GM10266 (cell line): Measurements from ENCODE around the gene TSR3.

Source experiments
- DNase-seq: peaks from one replicate; pipeline ENCODE4 v3.0.0; 2012; ENCODE audit errors: extremely low spot score
- CTCF ChIP-seq: IDR thresholded peaks from 2 replicates; pipeline ENCODE4 v1.5.1; 2012; ENCODE audit warnings: mild to moderate bottlenecking, low read depth; ENCODE audit not compliant: control insufficient read depth, insufficient read depth; ENCODE audit errors: missing control alignments

Gene TSR3

DNA sequence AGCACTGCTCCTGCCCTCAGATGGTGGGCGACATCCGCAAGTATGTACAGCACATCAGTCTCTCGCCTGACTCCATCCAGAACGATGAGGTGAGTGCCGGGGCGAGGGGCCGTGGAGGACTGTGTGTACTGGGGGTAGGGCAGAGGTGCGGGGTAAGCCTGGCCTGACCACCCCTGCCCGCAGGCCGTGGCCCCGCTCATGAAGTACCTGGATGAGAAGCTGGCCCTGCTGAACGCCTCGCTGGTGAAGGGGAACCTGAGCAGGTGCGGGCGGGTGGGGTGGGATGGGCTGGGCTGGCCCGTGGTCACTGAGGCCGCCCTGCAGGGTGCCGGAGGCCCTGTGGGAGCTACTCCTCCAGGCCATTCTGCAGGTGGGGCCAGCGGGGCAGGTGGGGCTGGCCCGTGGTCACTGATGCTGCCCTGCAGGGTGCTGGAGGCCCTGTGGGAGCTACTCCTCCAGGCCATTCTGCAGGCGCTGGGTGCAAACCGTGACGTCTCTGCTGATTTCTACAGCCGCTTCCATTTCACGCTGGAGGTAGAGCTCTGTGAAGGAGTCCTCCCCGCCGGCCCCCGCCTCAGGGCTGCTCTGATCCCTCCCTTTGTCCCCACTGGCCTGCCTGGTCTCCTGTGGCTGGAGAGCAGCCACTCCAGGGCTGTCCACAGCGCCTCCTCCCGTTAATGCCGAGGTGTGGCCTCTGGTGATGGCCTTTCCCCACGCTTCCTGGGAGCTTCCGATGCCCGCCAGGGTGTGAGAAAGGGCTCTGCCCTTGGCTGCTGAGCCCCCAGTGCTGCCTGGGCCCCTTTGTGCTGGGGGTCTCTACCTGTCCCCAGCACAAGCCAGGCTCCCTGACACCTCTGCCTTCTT lies 5.0 kb downstream of the TSR3 start:
- TF ChIP-seq CTCF: no peak
- no peak for DNase-seq

- no peak for DNase-seq
- TF ChIP-seq CTCF: no peak
These were observed 5.8 kb downstream of the TSR3 start for GRCh38 chr16:1345651-1346421.

GRCh38 chr16:1345087-1345486 lies 6.6 kb downstream of the TSR3 start:
- DNase-seq: no peak
- no peak for TF ChIP-seq CTCF

GRCh38 chr16:1344499-1344898 lies 7.2 kb downstream of the TSR3 start:
- TF ChIP-seq CTCF: no peak
- DNase-seq: no peak

GRCh38 chr16:1343428-1344242 lies 8.0 kb downstream of the TSR3 start:
- no peak for TF ChIP-seq CTCF
- no peak for DNase-seq

DNA sequence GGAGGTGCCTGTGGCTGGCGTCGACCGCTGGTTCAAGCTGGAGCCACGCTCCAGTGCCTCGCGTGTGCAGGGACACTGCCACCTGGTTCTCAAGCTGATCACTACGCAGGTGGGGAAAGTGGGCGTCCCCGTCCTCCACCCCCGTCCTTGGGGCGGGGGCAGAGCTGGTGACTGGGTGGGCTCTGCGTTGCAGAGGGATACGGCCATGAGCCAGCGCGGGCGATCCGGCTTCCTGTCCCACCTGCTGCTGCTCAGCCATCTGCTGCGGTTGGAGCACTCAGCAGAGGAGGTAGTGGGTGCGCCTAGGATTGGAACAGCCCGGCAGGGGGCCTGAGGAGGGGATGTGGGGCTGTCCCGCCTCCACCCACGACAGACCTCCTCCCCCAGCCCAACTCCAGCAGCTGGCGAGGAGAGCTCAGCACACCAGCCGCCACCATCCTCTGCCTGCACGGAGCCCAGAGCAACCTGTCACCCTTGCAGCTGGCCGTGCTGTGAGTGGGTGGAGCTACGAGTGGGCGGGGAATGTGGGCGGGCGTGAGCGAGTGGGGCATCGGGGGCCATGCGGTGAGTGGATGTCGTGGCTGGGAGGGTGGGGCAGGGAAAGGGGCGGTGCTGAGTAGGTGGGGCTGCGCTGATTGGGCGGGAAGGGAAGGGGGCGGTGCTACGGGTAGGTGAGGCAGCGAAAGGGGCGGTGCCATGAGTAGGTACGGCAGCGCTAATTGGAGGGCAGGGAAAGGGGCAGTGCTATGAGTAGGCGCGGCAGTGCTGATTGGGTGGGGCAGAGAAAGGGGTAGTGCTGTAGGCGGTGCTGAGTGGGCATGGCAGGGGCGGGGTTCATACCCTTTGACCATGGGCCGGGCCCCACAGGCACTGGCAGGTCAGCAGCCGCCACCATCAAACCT lies 8.9 kb downstream of the TSR3 start:
- peak; percentile 100 for DNase-seq
- TF ChIP-seq CTCF: no peak
